HL-60 (cell line): ENCODE results near the gene PRMT1.

ENCODE experiments used
- GABPA ChIP-seq: IDR thresholded peaks from 2 replicates; pipeline ENCODE4 v1.6.1; 2012; ENCODE audit warnings: low read depth
- TF ChIP-seq, protein P1 (sequence below): IDR thresholded peaks from one replicate; pipeline ENCODE4 v1.5.1; 2011; ENCODE audit warnings: low read length, control low read depth, inconsistent platforms; ENCODE audit not compliant: insufficient read depth

DNA sequence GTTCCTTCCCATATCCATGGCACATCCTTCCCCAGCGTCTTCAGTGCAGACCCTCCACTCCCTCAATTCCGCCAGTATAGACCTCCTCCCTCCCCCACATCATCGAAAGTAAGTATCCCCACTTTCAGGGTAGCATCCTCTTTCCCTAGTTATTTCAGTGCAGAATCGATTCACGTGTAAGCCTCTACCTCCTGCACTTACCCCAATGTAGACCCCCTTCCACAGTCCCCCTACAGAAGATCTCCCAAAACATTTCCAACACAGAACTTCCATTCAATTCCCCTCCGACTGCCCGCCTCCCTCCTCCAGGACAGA lies 12.1 kb upstream of the PRMT1 start:
- TF ChIP-seq, protein P1, sequence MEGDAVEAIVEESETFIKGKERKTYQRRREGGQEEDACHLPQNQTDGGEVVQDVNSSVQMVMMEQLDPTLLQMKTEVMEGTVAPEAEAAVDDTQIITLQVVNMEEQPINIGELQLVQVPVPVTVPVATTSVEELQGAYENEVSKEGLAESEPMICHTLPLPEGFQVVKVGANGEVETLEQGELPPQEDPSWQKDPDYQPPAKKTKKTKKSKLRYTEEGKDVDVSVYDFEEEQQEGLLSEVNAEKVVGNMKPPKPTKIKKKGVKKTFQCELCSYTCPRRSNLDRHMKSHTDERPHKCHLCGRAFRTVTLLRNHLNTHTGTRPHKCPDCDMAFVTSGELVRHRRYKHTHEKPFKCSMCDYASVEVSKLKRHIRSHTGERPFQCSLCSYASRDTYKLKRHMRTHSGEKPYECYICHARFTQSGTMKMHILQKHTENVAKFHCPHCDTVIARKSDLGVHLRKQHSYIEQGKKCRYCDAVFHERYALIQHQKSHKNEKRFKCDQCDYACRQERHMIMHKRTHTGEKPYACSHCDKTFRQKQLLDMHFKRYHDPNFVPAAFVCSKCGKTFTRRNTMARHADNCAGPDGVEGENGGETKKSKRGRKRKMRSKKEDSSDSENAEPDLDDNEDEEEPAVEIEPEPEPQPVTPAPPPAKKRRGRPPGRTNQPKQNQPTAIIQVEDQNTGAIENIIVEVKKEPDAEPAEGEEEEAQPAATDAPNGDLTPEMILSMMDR: no peak
- TF ChIP-seq GABPA: no peak
